GM12865 (cell line): ENCODE results near the gene SORCS2.

Experiments used
- DNase-seq: peaks from one replicate; pipeline ENCODE4 v3.0.0; 2010; ENCODE audit warnings: low read depth
- H3K4me3 ChIP-seq: 2 replicates; pipeline ENCODE4 v1.5.1; 2011; ENCODE audit warnings: mild to moderate bottlenecking, low read depth, low read length, control low read depth
- TF ChIP-seq, protein P1 (sequence below): IDR thresholded peaks from 2 replicates; pipeline ENCODE4 v1.5.1; 2011; ENCODE audit warnings: low read length, control low read depth, low read depth, inconsistent platforms; ENCODE audit not compliant: insufficient read depth; ENCODE audit errors: missing control alignments

SORCS2 gene

GRCh38 chr4:7723625-7724024 is 531.3 kb downstream of the SORCS2 start:
- TF ChIP-seq, protein P1, sequence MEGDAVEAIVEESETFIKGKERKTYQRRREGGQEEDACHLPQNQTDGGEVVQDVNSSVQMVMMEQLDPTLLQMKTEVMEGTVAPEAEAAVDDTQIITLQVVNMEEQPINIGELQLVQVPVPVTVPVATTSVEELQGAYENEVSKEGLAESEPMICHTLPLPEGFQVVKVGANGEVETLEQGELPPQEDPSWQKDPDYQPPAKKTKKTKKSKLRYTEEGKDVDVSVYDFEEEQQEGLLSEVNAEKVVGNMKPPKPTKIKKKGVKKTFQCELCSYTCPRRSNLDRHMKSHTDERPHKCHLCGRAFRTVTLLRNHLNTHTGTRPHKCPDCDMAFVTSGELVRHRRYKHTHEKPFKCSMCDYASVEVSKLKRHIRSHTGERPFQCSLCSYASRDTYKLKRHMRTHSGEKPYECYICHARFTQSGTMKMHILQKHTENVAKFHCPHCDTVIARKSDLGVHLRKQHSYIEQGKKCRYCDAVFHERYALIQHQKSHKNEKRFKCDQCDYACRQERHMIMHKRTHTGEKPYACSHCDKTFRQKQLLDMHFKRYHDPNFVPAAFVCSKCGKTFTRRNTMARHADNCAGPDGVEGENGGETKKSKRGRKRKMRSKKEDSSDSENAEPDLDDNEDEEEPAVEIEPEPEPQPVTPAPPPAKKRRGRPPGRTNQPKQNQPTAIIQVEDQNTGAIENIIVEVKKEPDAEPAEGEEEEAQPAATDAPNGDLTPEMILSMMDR, result no peak

DNA sequence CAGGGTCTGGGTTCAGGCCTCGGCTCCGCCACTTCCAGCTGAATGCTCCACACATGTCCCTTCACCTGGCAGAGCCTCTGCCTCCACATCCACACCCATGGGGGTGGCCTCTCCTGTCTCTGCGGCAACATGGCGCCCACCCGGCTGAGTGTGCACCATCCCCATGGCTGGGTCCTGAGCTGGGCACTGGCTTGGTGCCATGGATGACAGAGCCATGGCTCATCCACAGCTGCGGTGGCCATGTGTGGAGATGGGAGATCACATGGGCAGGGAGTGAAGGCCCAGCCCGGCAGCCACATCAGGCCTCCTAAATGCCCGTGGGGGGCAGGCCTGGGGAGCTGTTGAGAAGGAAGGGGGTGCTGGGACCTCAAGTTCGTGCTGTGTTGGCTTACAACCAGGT is 533.6 kb downstream of the SORCS2 start:
- DNase-seq, result no peak
- H3K4me3 ChIP-seq, result no peak overlapping the region
- TF ChIP-seq, protein P1, result no peak

More at GRCh38 chr4:7723625-7724024, 531.3 kb downstream of the SORCS2 start:
- no peak for DNase-seq
- no peak overlapping the region for H3K4me3 ChIP-seq

DNA sequence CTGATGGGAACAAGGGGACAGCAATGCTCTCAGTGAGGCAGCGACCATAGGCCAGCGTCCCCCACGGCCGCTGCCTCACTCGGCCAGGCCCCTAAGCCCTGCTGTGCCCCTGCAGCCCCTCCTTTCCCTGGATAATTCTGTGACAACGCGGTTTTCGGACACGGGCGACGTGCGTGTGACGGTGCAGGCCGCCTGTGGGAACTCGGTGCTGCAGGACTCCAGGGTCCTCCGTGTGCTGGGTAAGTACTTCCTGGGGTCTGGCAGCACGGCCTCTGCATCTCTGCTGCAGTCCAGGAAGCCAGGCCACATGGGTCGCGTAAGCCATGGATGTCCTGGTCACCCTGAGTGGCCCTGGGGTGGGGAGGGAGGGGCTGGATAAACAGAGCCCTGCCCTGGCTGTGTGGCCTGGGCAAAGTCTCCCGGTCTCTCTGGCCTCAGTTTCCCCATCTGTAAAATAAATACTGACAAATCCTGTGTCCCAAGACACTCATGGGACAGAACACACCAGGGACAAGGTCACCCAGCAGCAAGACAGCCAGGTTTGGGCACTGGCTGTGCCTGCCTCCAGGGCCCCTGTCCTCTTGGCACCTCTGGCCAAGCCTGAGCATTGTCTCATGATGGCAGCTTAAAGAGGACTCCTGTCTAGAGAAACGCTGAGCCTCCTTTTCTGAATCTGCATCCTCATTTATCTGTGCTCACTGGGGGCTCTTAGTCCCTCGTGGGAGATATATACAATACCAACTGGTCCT is 534.5 kb downstream of the SORCS2 start:
- no peak for DNase-seq
- TF ChIP-seq, protein P1, result no peak
- H3K4me3 ChIP-seq, result no peak overlapping the region

DNA sequence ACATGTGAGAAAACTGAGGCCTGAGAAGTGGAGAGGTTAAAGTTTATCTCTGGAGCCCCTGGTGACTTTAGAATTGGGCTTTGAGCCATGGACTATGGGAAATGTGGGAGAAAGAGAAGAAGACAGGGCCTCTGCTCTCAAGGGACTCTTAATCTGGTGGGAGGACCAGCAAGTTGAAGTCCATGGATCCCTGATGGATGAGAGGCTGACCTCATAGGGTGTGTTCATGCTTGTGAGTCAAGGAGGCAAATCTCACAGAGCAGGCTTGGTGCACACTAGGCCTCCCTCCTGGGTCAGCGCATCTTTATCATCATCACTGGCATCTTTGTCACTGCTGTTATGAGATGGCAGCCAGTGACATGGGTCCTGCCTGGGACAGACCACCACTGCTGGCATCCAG is 535.4 kb downstream of the SORCS2 start:
- TF ChIP-seq, protein P1, result no peak
- DNase-seq, result no peak
- no peak overlapping the region for H3K4me3 ChIP-seq

DNA sequence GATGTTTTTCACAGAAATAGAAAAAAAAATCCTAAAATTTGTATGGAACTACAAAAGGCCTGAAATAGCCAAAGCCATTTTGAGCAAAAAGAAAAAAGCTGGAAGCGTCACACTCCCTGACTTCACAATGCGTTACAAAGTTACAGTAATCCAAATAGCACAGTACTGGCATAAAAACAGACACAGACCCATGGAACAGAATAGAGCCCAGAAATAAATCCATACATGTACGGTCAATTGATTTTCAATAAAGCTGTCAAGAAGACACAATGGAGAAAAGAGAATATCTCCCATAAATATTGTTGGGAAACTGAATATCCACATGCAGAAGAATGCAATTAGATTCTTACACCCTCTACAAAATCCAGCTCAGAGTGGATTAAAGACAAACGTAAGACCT is 539.1 kb downstream of the SORCS2 start:
- TF ChIP-seq, protein P1, result no peak
- no peak overlapping the region for H3K4me3 ChIP-seq
- DNase-seq, result no peak

GRCh38 chr4:7732263-7732662 is 539.9 kb downstream of the SORCS2 start:
- TF ChIP-seq, protein P1, result no peak
- no peak for DNase-seq

DNA sequence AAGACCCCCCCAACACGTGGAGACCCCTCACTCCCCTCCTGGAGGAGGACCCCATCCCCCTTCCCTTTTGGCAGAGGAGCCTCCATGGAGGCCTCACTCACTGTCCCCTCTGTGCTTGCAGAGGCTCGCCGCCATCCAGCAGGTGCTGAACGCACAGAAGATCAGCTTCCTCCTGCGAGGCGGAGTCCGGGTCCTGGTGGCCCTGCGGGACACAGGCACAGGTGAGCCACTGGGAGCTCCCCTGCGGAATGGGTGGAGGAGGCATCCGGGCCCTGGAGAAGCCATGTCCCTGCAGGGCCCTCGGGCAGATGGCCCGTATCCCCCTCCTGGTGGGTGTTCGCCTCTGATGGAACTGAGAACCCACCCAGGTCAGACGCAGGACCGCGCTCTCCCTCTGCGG is 540.9 kb downstream of the SORCS2 start:
- TF ChIP-seq, protein P1, result no peak
- DNase-seq, result no peak
- H3K4me3 ChIP-seq, result no peak overlapping the region

More at GRCh38 chr4:7732263-7732662, 539.9 kb downstream of the SORCS2 start:
- no peak overlapping the region for H3K4me3 ChIP-seq
